ENCODE measurements around the gene SMARCC2. TPM values are rescaled to one million over a fixed set of nuclear protein-coding genes. Genes with fewer than 3 reads are reported as not detected.

The SMARCC2 gene
- total and polyA plus RNA-seq, 2 of the 13 experiments (the other 11 are each of a cell fraction or from before 2014, with no cell fraction given): 21.3 to 24.1 TPM

DNA sequence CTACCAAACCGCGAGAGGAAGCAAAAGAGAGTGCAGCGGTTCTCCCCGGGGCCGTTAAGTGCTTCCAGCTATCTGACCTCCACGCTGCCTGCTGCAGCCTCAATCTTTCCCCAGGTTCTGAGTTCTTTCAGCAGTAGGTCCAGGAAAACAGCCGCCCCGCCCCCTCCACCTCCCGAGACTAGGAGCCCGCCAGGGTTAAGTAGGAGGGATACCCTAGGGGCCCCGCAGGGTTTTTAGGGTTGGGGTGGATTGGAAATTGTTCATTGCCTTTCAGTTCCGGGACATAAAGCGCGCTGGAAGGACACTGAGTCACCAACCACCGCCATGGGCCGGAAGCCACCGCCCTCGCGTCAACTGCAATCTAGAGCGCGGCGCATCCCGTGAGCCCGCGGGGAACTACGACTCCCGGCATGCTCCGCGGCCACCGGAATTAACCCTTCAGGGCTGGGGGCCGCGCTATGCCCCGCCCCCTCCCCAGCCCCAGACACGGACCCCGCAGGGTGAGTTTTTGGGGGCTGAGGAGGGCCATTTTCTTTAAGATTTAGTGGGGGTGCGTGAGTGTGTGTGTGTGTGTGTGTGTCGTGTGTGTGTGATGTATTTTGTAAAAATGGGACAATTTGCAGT is 37.0 kb downstream of the SMARCC2 start, which contains the start of gene MYL6B (continued):
- 0 out of 2 replicates have a peak, but pooled peaks have one; percentile 29 for TF ChIP-seq ZNF792 (CRISPR knock-in tag; IDR thresholded peaks at IDR 0.05)
- TF ChIP-seq HOXA5 (CRISPR knock-in tag; IDR thresholded peaks at IDR 0.05): peak; percentile 65; the same call in 1 of the 2 replicates
- TF ChIP-seq NPAS2 (CRISPR knock-in tag; IDR thresholded peaks at IDR 0.05; ENCODE audit: borderline replicate concordance): no peak
- TF ChIP-seq, protein P1, sequence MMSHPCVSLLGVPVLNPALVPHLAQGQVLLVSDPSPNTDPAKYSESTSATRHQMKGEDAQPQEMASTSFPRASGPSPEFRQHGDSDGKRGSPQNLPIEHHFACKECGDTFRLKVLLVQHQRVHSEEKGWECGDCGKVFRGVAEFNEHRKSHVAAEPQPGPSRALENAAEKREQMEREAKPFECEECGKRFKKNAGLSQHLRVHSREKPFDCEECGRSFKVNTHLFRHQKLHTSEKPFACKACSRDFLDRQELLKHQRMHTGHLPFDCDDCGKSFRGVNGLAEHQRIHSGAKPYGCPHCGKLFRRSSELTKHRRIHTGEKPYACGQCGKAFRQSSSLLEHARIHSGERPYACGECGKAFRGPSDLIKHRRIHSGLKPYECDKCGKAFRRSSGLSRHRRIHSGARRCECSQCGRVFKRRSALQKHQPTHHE (CRISPR knock-in tag; IDR thresholded peaks at IDR 0.05; ENCODE audit: borderline replicate concordance): 0 out of 2 replicates have a peak, but pooled peaks have one; percentile 47
- peak; percentile 67; the same call in 1 of the 2 replicates for TF ChIP-seq ZFP90 (CRISPR knock-in tag; IDR thresholded peaks at IDR 0.05; ENCODE audit: borderline replicate concordance)
- peak; percentile 47; the same call in 1 of the 2 replicates for TF ChIP-seq TBX2 (CRISPR knock-in tag; IDR thresholded peaks at IDR 0.05; ENCODE audit: borderline replicate concordance)
- 0 out of 2 replicates have a peak, but pooled peaks have one; percentile 46 for TF ChIP-seq NKX3-1 (CRISPR knock-in tag; IDR thresholded peaks at IDR 0.05)
- peak; percentile 35; the same call in 1 of the 2 replicates for TF ChIP-seq RARA (CRISPR knock-in tag; IDR thresholded peaks at IDR 0.05)
- peak; percentile 81; the same call in 1 of the 3 replicates for TF ChIP-seq MXI1 (IDR thresholded peaks at IDR 0.05; ENCODE audit: borderline replicate concordance, low read depth, low read length)
- TF ChIP-seq, protein P2, sequence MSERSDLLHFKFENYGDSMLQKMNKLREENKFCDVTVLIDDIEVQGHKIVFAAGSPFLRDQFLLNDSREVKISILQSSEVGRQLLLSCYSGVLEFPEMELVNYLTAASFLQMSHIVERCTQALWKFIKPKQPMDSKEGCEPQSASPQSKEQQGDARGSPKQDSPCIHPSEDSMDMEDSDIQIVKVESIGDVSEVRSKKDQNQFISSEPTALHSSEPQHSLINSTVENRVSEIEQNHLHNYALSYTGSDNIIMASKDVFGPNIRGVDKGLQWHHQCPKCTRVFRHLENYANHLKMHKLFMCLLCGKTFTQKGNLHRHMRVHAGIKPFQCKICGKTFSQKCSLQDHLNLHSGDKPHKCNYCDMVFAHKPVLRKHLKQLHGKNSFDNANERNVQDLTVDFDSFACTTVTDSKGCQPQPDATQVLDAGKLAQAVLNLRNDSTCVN (CRISPR knock-in tag; IDR thresholded peaks at IDR 0.05; ENCODE audit: borderline replicate concordance): peak; percentile 80; the same call in 1 of the 2 replicates
- no peak for TF ChIP-seq ARNTL (CRISPR knock-in tag; IDR thresholded peaks at IDR 0.05)
- peak; percentile 66 to 81; a peak in 2 of 4 replicates for TF ChIP-seq POLR2A (IDR thresholded peaks at IDR 0.05; ENCODE audit: insufficient read depth in 1 of 2, low read depth in 2 of 2, low read length in 2 of 2)
- peak; percentile 63; the same call in 1 of the 2 replicates for TF ChIP-seq KDM4B (CRISPR knock-in tag; IDR thresholded peaks at IDR 0.05)
- peak; percentile 87 for TF ChIP-seq ELF1 (CRISPR knock-in tag; IDR thresholded peaks at IDR 0.05)
- 0 out of 2 replicates have a peak, but pooled peaks have one; percentile 34 for TF ChIP-seq MAF1 (CRISPR knock-in tag; IDR thresholded peaks at IDR 0.05; ENCODE audit: borderline replicate concordance)
- TF ChIP-seq, protein P3, sequence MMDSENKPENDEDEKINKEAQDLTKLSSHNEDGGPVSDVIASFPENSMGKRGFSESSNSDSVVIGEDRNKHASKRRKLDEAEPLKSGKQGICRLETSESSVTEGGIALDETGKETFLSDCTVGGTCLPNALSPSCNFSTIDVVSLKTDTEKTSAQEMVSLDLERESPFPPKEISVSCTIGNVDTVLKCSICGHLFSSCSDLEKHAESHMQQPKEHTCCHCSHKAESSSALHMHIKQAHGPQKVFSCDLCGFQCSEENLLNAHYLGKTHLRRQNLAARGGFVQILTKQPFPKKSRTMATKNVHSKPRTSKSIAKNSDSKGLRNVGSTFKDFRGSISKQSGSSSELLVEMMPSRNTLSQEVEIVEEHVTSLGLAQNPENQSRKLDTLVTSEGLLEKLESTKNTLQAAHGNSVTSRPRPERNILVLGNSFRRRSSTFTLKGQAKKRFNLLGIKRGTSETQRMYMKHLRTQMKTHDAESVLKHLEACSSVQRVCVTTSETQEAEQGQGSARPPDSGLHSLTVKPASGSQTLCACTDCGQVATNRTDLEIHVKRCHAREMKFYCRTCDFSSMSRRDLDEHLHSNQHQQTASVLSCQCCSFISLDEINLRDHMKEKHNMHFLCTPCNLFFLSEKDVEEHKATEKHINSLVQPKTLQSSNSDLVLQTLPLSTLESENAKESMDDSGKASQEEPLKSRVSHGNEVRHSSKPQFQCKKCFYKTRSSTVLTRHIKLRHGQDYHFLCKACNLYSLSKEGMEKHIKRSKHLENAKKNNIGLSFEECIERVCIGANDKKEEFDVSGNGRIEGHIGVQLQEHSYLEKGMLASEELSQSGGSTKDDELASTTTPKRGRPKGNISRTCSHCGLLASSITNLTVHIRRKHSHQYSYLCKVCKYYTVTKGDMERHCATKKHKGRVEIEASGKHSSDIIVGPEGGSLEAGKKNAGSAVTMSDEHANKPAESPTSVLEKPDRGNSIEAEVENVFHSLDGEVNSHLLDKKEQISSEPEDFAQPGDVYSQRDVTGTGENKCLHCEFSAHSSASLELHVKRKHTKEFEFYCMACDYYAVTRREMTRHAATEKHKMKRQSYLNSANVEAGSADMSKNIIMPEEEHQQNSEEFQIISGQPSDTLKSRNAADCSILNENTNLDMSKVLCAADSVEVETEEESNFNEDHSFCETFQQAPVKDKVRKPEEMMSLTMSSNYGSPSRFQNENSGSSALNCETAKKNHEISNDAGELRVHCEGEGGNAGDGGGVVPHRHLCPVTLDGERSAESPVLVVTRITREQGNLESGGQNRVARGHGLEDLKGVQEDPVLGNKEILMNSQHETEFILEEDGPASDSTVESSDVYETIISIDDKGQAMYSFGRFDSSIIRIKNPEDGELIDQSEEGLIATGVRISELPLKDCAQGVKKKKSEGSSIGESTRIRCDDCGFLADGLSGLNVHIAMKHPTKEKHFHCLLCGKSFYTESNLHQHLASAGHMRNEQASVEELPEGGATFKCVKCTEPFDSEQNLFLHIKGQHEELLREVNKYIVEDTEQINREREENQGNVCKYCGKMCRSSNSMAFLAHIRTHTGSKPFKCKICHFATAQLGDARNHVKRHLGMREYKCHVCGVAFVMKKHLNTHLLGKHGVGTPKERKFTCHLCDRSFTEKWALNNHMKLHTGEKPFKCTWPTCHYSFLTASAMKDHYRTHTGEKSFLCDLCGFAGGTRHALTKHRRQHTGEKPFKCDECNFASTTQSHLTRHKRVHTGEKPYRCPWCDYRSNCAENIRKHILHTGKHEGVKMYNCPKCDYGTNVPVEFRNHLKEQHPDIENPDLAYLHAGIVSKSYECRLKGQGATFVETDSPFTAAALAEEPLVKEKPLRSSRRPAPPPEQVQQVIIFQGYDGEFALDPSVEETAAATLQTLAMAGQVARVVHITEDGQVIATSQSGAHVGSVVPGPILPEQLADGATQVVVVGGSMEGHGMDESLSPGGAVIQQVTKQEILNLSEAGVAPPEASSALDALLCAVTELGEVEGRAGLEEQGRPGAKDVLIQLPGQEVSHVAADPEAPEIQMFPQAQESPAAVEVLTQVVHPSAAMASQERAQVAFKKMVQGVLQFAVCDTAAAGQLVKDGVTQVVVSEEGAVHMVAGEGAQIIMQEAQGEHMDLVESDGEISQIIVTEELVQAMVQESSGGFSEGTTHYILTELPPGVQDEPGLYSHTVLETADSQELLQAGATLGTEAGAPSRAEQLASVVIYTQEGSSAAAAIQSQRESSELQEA (CRISPR knock-in tag; IDR thresholded peaks at IDR 0.05; ENCODE audit: not compliant biosample characterization): peak; percentile 18
- no peak for TF ChIP-seq MLLT10 (CRISPR knock-in tag; IDR thresholded peaks at IDR 0.05)
- TF ChIP-seq NR2F6 (IDR thresholded peaks at IDR 0.05): no peak
- peak; percentile 28; the same call in 1 of the 2 replicates for TF ChIP-seq NR2F6 (CRISPR knock-in tag; IDR thresholded peaks at IDR 0.05)
- peak; percentile 64; the same call in 1 of the 2 replicates for TF ChIP-seq SP4 (CRISPR knock-in tag; IDR thresholded peaks at IDR 0.05)
